Natural killer cell treated with Interleukin-12 subunit alpha and Interleukin-12 subunit beta and Interleukin-15 and Interleukin-18, amount 100 ng/mL, for 72 hours (primary cell): ENCODE data around the gene GPR61. TPM values are rescaled to one million over a fixed set of nuclear protein-coding genes. Genes with fewer than 3 reads are reported as not detected.
A peak's percentile ranks its signal among the peaks of the same experiment; 100 is the strongest.

Experiments
- ATAC-seq, 2 donors: fragments of 150-1000 bp; cut with Tn5 transposase in 1 of 2; sonication (Bioruptor Pico), chemical (Tn5 transposase) in 1 of 2; 2 replicates each; pipeline ENCODE4 v1.10.0; 2021
- DNase-seq: peaks from one replicate; pipeline ENCODE4 v3.0.0; 2022; ENCODE audit warnings: low spot score
- H3K27ac Mint-ChIP-seq, 2 donors: 1 replicate in 1 of 2; 2 replicates in 1 of 2; pipeline ENCODE4 v1.8.0; 2022; ENCODE audit warnings: mixed read lengths in 2 of 2, mild to moderate bottlenecking in 1 of 2, moderate library complexity in 1 of 2
- H3K27me3 Mint-ChIP-seq, 2 donors: 1 replicate in 1 of 2; 2 replicates in 1 of 2; pipeline ENCODE4 v1.8.0; 2022; ENCODE audit warnings: mixed read lengths in 2 of 2
- H3K36me3 Mint-ChIP-seq: one replicate; pipeline ENCODE4 v1.8.0; 2022; ENCODE audit warnings: mixed read lengths
- H3K4me1 Mint-ChIP-seq, 2 donors: 1 replicate in 1 of 2; 2 replicates in 1 of 2; pipeline ENCODE4 v1.8.0; 2022; ENCODE audit warnings: low read depth in 2 of 2, mixed read lengths in 2 of 2, mild to moderate bottlenecking in 1 of 2
- H3K4me3 Mint-ChIP-seq: one replicate; pipeline ENCODE4 v1.8.0; 2022; ENCODE audit warnings: mixed read lengths
- H3K9me3 Mint-ChIP-seq: 2 replicates; pipeline ENCODE4 v1.8.0; 2022; ENCODE audit warnings: mixed read lengths
- total RNA-seq, 2 donors: library from RNA; stranded (reverse); gene quantifications; one replicate each; pipeline ENCODE4 v1.2.3, GENCODE V29; 2022

GPR61 gene
- not detected for total RNA-seq

GRCh38 chr1:109539676-109540075 is at the start of gene GPR61:
Gene GPR61 (plus strand): TSS chr1:109539872. CDS start chr1:109543023, 3,151 bp downstream.
- Mint-ChIP-seq H3K27me3 (no peaks in the 10 kb centered on the region), H3K4me1 (no peaks in the 10 kb centered on the region), H3K36me3 (no peaks in the 10 kb centered on the region), H3K27ac (no peak within 1 kb of the TSS), H3K9me3 (no peaks in the 10 kb centered on the region), H3K4me3 (no peak within 1 kb of the TSS)
- DNase-seq (no peak), ATAC-seq (no peak)

GRCh38 chr1:109490029-109490933 is 49.4 kb upstream of the GPR61 start:
- Mint-ChIP-seq H3K9me3 (no peaks in the 10 kb centered on the region), H3K27ac (no peak overlapping the region), H3K36me3 (no peaks in the 10 kb centered on the region), H3K4me1 (peaks cover 11 to 16% of the 10 kb centered on the region in 2 donors), H3K27me3 (no peaks in the 10 kb centered on the region), H3K4me3 (no peak overlapping the region)
- DNase-seq, result no peak
- no peak for ATAC-seq

GRCh38 chr1:109490934-109491302 is 48.8 kb upstream of the GPR61 start:
- Mint-ChIP-seq H3K36me3 (peaks cover under 1% of the 10 kb centered on the region), H3K27me3 (no peaks in the 10 kb centered on the region), H3K4me1 (peaks cover 14 to 18% of the 10 kb centered on the region in 2 donors), H3K4me3 (no peak overlapping the region), H3K9me3 (no peaks in the 10 kb centered on the region), H3K27ac (no peak overlapping the region)
- ATAC-seq (no peak), DNase-seq (no peak)

GRCh38 chr1:109491372-109491771 is 48.3 kb upstream of the GPR61 start:
- no peaks in the 10 kb centered on the region for H3K27me3 Mint-ChIP-seq
- ATAC-seq, result no peak

GRCh38 chr1:109492779-109493178 is 46.9 kb upstream of the GPR61 start:
- Mint-ChIP-seq H3K9me3 (no peaks in the 10 kb centered on the region), H3K4me1 (peaks cover 21 to 24% of the 10 kb centered on the region in 2 donors), H3K36me3 (peaks cover 7% of the 10 kb centered on the region), H3K27ac (no peak overlapping the region), H3K4me3 (no peak overlapping the region), H3K27me3 (no peaks in the 10 kb centered on the region)
- DNase-seq (no peak), ATAC-seq (no peak)

More at GRCh38 chr1:109491372-109491771, 48.3 kb upstream of the GPR61 start:
- Mint-ChIP-seq H3K36me3 (peaks cover 5% of the 10 kb centered on the region), H3K27ac (no peak overlapping the region), H3K4me1 (peaks cover 19 to 23% of the 10 kb centered on the region in 2 donors), H3K9me3 (no peaks in the 10 kb centered on the region), H3K4me3 (no peak overlapping the region)
- DNase-seq, result no peak

GRCh38 chr1:109493227-109493626 is 46.4 kb upstream of the GPR61 start:
- Mint-ChIP-seq H3K27me3 (no peaks in the 10 kb centered on the region), H3K4me3 (peak overlapping the region; percentile 94), H3K4me1 (peaks cover 21 to 24% of the 10 kb centered on the region in 2 donors), H3K36me3 (peaks cover 7% of the 10 kb centered on the region), H3K27ac (no peak overlapping the region), H3K9me3 (no peaks in the 10 kb centered on the region)
- DNase-seq (no peak), ATAC-seq (no peak)

- H3K4me3 Mint-ChIP-seq, result peak within 1 kb of the TSS; percentile 94
- peak within 1 kb of the TSS; percentile 69 to 86 for H3K27ac Mint-ChIP-seq
- no peaks in the 10 kb centered on the region for H3K27me3 Mint-ChIP-seq
- H3K9me3 Mint-ChIP-seq, result no peaks in the 10 kb centered on the region
- H3K4me1 Mint-ChIP-seq, result peaks cover 21 to 24% of the 10 kb centered on the region in 2 donors
- ATAC-seq (peak; percentile 95 to 96), DNase-seq (peak; percentile 91)
- peaks cover 7% of the 10 kb centered on the region for H3K36me3 Mint-ChIP-seq
These were observed 45.7 kb upstream of the GPR61 start, which contains the start of gene CYB561D1 for GRCh38 chr1:109493805-109494539. Gene CYB561D1 (plus strand): TSS chr1:109494094. CDS start chr1:109494140, 46 bp downstream.

GRCh38 chr1:109495738-109496137 is 43.9 kb upstream of the GPR61 start:
- ATAC-seq, result no peak
- H3K27ac Mint-ChIP-seq, result peak overlapping the region in 1 of 2 donors; percentile 86
- no peaks in the 10 kb centered on the region for H3K9me3 Mint-ChIP-seq
- no peaks in the 10 kb centered on the region for H3K27me3 Mint-ChIP-seq
- peak overlapping the region; percentile 94 for H3K4me3 Mint-ChIP-seq
- H3K4me1 Mint-ChIP-seq, result peaks cover 21 to 33% of the 10 kb centered on the region in 2 donors
- H3K36me3 Mint-ChIP-seq, result peaks cover 7% of the 10 kb centered on the region
- DNase-seq, result no peak

- ATAC-seq, result no peak
- DNase-seq, result no peak
- Mint-ChIP-seq H3K4me3 (no peak overlapping the region), H3K4me1 (peaks cover 33 to 51% of the 10 kb centered on the region in 2 donors), H3K27me3 (no peaks in the 10 kb centered on the region), H3K27ac (peak overlapping the region in 1 of 2 donors; percentile 21), H3K36me3 (peaks cover 7% of the 10 kb centered on the region), H3K9me3 (no peaks in the 10 kb centered on the region)
These were observed 42.1 kb upstream of the GPR61 start for GRCh38 chr1:109497449-109498160.

- ATAC-seq (no peak), DNase-seq (no peak)
- H3K27ac Mint-ChIP-seq, result no peak overlapping the region
- H3K4me3 Mint-ChIP-seq, result no peak overlapping the region
- H3K9me3 Mint-ChIP-seq, result no peaks in the 10 kb centered on the region
- peaks cover 7% of the 10 kb centered on the region for H3K36me3 Mint-ChIP-seq
- H3K4me1 Mint-ChIP-seq, result peaks cover 38 to 56% of the 10 kb centered on the region in 2 donors
- no peaks in the 10 kb centered on the region for H3K27me3 Mint-ChIP-seq
These were observed 41.4 kb upstream of the GPR61 start for GRCh38 chr1:109498161-109498801.

- H3K27ac Mint-ChIP-seq, result peak overlapping the region in 1 of 2 donors; percentile 28
- peaks cover 38 to 57% of the 10 kb centered on the region in 2 donors for H3K4me1 Mint-ChIP-seq
- H3K9me3 Mint-ChIP-seq, result no peaks in the 10 kb centered on the region
- no peaks in the 10 kb centered on the region for H3K27me3 Mint-ChIP-seq
- DNase-seq (no peak), ATAC-seq (no peak)
- peaks cover 7% of the 10 kb centered on the region for H3K36me3 Mint-ChIP-seq
- no peak overlapping the region for H3K4me3 Mint-ChIP-seq
These were observed 40.6 kb upstream of the GPR61 start for GRCh38 chr1:109499081-109499480.

- no peak for ATAC-seq
- H3K4me3 Mint-ChIP-seq, result no peak overlapping the region
- no peaks in the 10 kb centered on the region for H3K9me3 Mint-ChIP-seq
- H3K27ac Mint-ChIP-seq, result peak overlapping the region; percentile 28 to 53
- DNase-seq, result no peak
- H3K27me3 Mint-ChIP-seq, result no peaks in the 10 kb centered on the region
- peaks cover 36 to 59% of the 10 kb centered on the region in 2 donors for H3K4me1 Mint-ChIP-seq
- peaks cover 7% of the 10 kb centered on the region for H3K36me3 Mint-ChIP-seq
These were observed 39.8 kb upstream of the GPR61 start for GRCh38 chr1:109499661-109500536.
